HG03135 (cell line): ENCODE data around the gene CEBPB.
"Not testable (repeated sequence)": the region's sequence is repeated elsewhere in the genome, so short reads cannot be mapped to it uniquely, and the experiment has no call there.

Experiments used
- ATAC-seq: cut with Tn5 transposase; IDR thresholded peaks from one replicate; pipeline ENCODE4 v1.9.1; 2021; ENCODE audit warnings: mild to moderate bottlenecking, moderate library complexity; ENCODE audit not compliant: unreplicated experiment

Gene CEBPB

GRCh38 chr20:50192364-50193198, 2.0 kb downstream of the CEBPB start:
- peak; percentile 38 for ATAC-seq

- no peak for ATAC-seq
Measured at GRCh38 chr20:50193199-50193835, 2.7 kb downstream of the CEBPB start.

- ATAC-seq = no peak
Measured at GRCh38 chr20:50193836-50194421, 3.3 kb downstream of the CEBPB start.

- no peak for ATAC-seq
Measured at GRCh38 chr20:50194422-50194830, 3.8 kb downstream of the CEBPB start.

- ATAC-seq = no peak
Measured at GRCh38 chr20:50194831-50195523, 4.3 kb downstream of the CEBPB start.

- ATAC-seq = no peak
Measured at GRCh38 chr20:50195524-50196120, 5.0 kb downstream of the CEBPB start.

GRCh38 chr20:50196248-50196647, 5.6 kb downstream of the CEBPB start:
- no peak for ATAC-seq

GRCh38 chr20:50196896-50197295, 6.3 kb downstream of the CEBPB start:
- no peak for ATAC-seq

GRCh38 chr20:50197463-50198179, 7.0 kb downstream of the CEBPB start:
- no peak for ATAC-seq

- ATAC-seq = no peak
Measured at GRCh38 chr20:50198180-50198666, 7.6 kb downstream of the CEBPB start.

GRCh38 chr20:50198716-50199115, 8.1 kb downstream of the CEBPB start:
- ATAC-seq = no peak

- ATAC-seq = no peak
Measured at GRCh38 chr20:50199703-50200102, 9.1 kb downstream of the CEBPB start.

- no peak for ATAC-seq
Measured at GRCh38 chr20:50200482-50201104, 10.0 kb downstream of the CEBPB start.

- not testable (repeated sequence) for ATAC-seq
Measured at GRCh38 chr20:50201710-50202109, 11.1 kb downstream of the CEBPB start.

- ATAC-seq = no peak
Measured at GRCh38 chr20:50202677-50203076, 12.0 kb downstream of the CEBPB start.

- ATAC-seq = no peak
Measured at GRCh38 chr20:50203951-50204937, 13.6 kb downstream of the CEBPB start.

GRCh38 chr20:50207026-50207425, 16.4 kb downstream of the CEBPB start:
- no peak for ATAC-seq

GRCh38 chr20:50208085-50208491, 17.5 kb downstream of the CEBPB start:
- ATAC-seq = no peak
